DND-41 (cell line): ENCODE results near the gene KRT36.

Source experiments
- ATAC-seq: fragments of 200-7000 bp; cut with Tn5 transposase; 3 replicates; pipeline ENCODE4 v1.9.1; 2021; ENCODE audit warnings: low read depth; ENCODE audit not compliant: insufficient read depth
- DNase-seq: peaks from one replicate; pipeline ENCODE4 v3.0.0-alpha.2; 2020
- H2AFZ ChIP-seq: 2 replicates; pipeline ENCODE4 v1.6.0; 2012; ENCODE audit warnings: low read depth, low read length
- H3K27ac ChIP-seq: 2 replicates; pipeline ENCODE4 v1.5.1; 2012; ENCODE audit warnings: low read length, inconsistent platforms
- H3K27me3 ChIP-seq: fragments of 200-600 bp; sonication (generic); 2 replicates; pipeline ENCODE4 v1.6.0; 2012; ENCODE audit warnings: low read length, mild to moderate bottlenecking, inconsistent platforms; ENCODE audit not compliant: insufficient read depth, poor library complexity
- H3K36me3 ChIP-seq: 2 replicates; pipeline ENCODE4 v1.5.1; 2012; ENCODE audit warnings: low read length, inconsistent platforms; ENCODE audit not compliant: insufficient read depth
- H3K4me1 ChIP-seq: 2 replicates; pipeline ENCODE4 v1.5.1; 2012; ENCODE audit warnings: mild to moderate bottlenecking, low read length; ENCODE audit not compliant: insufficient read depth
- H3K4me2 ChIP-seq: 2 replicates; pipeline ENCODE4 v1.6.0; 2012; ENCODE audit warnings: mild to moderate bottlenecking, moderate library complexity, low read length, inconsistent platforms; ENCODE audit not compliant: insufficient read depth
- H3K4me3 ChIP-seq, 2 experiments: fragments of 200-600 bp in 1 of 2; shearing (Covaris generic) in 1 of 2; 2 replicates each; pipeline ENCODE4 v1.5.1; 2012 to 2016; ENCODE audit warnings: inconsistent platforms in 2 of 2, low read length in 2 of 2, mild to moderate bottlenecking in 2 of 2, low read depth in 1 of 2, moderate library complexity in 1 of 2
- H3K79me2 ChIP-seq: 2 replicates; pipeline ENCODE4 v1.6.0; 2012; ENCODE audit warnings: low read length, inconsistent platforms; ENCODE audit not compliant: insufficient read depth
- H3K9ac ChIP-seq: 2 replicates; pipeline ENCODE4 v1.6.0; 2012; ENCODE audit warnings: low read depth, mild to moderate bottlenecking, inconsistent platforms, low read length, moderate library complexity
- H3K9me3 ChIP-seq: 2 replicates; pipeline ENCODE4 v1.5.1; 2012; ENCODE audit warnings: low read length, moderate library complexity, mild to moderate bottlenecking, inconsistent platforms; ENCODE audit not compliant: insufficient read depth, severe bottlenecking
- H4K20me1 ChIP-seq: 2 replicates; pipeline ENCODE4 v1.6.0; 2012; ENCODE audit warnings: low read length; ENCODE audit not compliant: insufficient read depth
- CTCF ChIP-seq: IDR thresholded peaks from 2 replicates; pipeline ENCODE4 v1.5.1; 2012; ENCODE audit warnings: borderline replicate concordance, low read length, moderate library complexity, mild to moderate bottlenecking; ENCODE audit not compliant: poor library complexity, severe bottlenecking; ENCODE audit errors: extremely low read depth
- EZH2 ChIP-seq: IDR thresholded peaks from 3 replicates; pipeline ENCODE4 v1.6.1; 2012; ENCODE audit warnings: borderline replicate concordance, low read depth, mild to moderate bottlenecking, moderate library complexity, low read length, inconsistent platforms; ENCODE audit not compliant: severe bottlenecking

Gene KRT36

GRCh38 chr17:41511716-41512115 lies 22.0 kb upstream of the KRT36 start:
- DNase-seq (no peak), ATAC-seq (no peak)
- Histone ChIP-seq H3K4me2 (no peak overlapping the region), H3K27ac (no peak overlapping the region), H4K20me1 (0 out of 2 replicates have a peak, but pooled peaks cover 3% of the 10 kb centered on the region), H3K9me3 (no peaks in the 10 kb centered on the region), H2AFZ (no peak overlapping the region), H3K4me1 (no peaks in the 10 kb centered on the region), H3K79me2 (no peaks in the 10 kb centered on the region), H3K4me3 (no peak overlapping the region), H3K36me3 (no peaks in the 10 kb centered on the region), H3K27me3 (peaks cover 28% of the 10 kb centered on the region), H3K9ac (no peak overlapping the region)
- TF ChIP-seq CTCF (no peak), EZH2 (no peak)

- Histone ChIP-seq H3K27ac (no peak overlapping the region), H3K9ac (no peak overlapping the region), H4K20me1 (0 out of 2 replicates have a peak, but pooled peaks cover 3% of the 10 kb centered on the region), H3K36me3 (no peaks in the 10 kb centered on the region), H3K79me2 (no peaks in the 10 kb centered on the region), H2AFZ (no peak overlapping the region), H3K27me3 (peaks cover 34% of the 10 kb centered on the region), H3K4me1 (no peaks in the 10 kb centered on the region), H3K9me3 (no peaks in the 10 kb centered on the region), H3K4me3 (no peak overlapping the region), H3K4me2 (no peak overlapping the region)
- ATAC-seq (no peak), DNase-seq (no peak)
- TF ChIP-seq CTCF (no peak), EZH2 (no peak)
These were observed 21.4 kb upstream of the KRT36 start for GRCh38 chr17:41511116-41511515.

GRCh38 chr17:41510251-41511065 lies 20.7 kb upstream of the KRT36 start:
- TF ChIP-seq CTCF, result no peak
- Histone ChIP-seq H3K36me3 (no peaks in the 10 kb centered on the region), H3K9ac (no peak overlapping the region), H3K4me2 (no peak overlapping the region), H3K27ac (no peak overlapping the region), H3K9me3 (no peaks in the 10 kb centered on the region), H3K4me1 (no peaks in the 10 kb centered on the region), H3K4me3 (no peak overlapping the region), H3K27me3 (peaks cover 34% of the 10 kb centered on the region), H4K20me1 (0 out of 2 replicates have a peak, but pooled peaks cover 3% of the 10 kb centered on the region), H3K79me2 (no peaks in the 10 kb centered on the region), H2AFZ (no peak overlapping the region)
- DNase-seq (no peak), ATAC-seq (no peak)
